Left forelimb (tissue), 1 donor: ENCODE measurements around the gene SCYL1.

ENCODE experiments used
- DNase-seq: peaks from one replicate; pipeline ENCODE4 v3.0.0-alpha.2; 2018; ENCODE audit warnings: low spot score

The SCYL1 gene

GRCh38 chr11:65537296-65537597 is 12.4 kb downstream of the SCYL1 start:
- no peak for DNase-seq

GRCh38 chr11:65537620-65538231 is 12.8 kb downstream of the SCYL1 start:
- DNase-seq: no peak

DNA sequence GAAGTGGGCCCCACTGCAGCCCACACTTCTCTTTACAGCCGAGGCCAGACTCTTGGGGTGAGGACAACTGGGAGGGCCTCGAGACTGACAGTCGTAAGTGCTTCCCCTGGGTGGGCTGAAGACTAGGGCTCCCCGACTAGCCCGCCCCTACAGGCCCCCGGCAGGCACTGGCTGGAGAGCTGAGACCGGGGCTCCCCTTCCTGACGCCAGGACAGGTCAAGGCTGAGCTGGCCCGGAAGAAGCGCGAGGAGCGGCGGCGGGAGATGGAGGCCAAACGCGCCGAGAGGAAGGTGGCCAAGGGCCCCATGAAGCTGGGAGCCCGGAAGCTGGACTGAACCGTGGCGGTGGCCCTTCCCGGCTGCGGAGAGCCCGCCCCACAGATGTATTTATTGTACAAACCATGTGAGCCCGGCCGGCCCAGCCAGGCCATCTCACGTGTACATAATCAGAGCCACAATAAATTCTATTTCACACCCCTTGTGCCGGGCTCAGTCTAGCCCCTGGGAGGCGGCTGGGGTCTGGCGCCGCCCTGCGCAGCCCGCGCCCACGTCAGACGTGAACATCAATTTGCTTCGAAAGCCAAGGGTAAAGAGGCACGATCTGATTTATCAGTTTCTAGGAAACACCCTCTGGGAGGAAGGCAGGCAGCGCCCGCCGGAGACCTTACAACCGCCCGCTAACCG is 13.5 kb downstream of the SCYL1 start:
- no peak for DNase-seq

DNA sequence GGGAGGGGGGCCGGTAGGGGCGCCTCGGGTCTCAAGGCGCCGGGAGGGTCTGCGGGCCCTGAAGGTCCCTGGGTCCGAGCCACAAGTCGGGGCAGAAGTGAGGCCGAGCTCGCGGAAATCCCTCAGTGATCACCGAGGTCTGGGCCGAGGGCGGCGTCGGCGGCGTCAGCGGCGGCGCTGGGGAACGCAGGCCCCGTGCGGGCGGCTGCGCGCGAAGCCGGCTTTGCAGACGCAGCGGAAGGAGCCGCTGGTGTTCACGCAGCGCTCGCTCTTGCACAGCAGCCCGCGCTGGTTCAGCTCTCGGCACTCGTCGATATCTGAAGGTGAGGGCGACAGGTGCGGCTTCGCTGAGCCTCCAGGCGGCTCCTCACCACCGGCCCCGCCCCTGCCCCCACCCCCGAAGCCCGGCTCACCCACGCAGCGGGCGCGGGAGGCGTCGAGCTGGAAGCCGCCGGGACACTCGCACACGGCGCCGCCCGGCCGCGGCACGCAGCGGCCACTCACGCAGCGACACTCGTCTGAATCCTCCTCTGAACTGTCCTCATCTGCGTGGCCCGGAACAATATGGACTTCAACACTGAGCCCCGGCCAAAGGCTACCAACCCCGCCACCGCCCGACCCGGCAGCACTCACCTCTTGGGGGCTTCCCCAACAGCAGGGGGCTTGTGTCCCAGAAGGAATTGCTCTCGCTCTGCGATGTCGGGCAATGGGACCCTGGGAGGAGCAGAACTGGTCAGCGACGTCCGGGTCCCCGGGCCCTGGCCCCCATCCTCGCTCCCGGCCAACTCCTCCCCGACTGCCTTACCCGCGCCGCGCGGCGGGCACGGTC is 14.2 kb downstream of the SCYL1 start:
- DNase-seq: no peak

DNA sequence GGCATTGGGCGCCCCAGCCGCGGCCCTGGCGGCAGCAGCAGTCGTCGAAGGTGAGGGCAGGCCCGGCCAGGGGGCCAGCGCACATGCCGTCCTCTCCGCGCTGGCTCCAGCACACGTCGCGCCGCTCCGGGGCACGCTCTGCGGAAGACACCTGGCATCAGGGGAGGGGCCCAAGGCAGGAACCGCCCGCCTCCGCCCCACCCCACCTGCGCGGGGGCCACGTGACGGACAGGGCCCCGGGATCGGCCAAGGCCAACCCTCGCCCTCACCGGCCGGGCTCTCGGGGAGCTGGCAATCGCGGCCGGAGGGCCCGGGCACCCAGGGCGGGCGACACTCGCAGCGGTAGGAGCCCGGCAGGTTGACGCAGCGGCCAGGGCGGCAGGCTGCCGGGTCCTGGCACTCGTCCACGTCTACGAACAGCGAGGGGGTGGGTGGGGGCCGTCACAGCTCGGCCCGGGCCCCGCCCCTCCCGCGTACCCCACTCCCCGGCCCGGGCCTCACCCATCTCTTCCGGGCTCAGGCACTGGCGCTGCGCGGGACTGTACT is 14.9 kb downstream of the SCYL1 start:
- no peak for DNase-seq

GRCh38 chr11:65540290-65541092 is 15.6 kb downstream of the SCYL1 start:
- DNase-seq: peak; percentile 95

DNA sequence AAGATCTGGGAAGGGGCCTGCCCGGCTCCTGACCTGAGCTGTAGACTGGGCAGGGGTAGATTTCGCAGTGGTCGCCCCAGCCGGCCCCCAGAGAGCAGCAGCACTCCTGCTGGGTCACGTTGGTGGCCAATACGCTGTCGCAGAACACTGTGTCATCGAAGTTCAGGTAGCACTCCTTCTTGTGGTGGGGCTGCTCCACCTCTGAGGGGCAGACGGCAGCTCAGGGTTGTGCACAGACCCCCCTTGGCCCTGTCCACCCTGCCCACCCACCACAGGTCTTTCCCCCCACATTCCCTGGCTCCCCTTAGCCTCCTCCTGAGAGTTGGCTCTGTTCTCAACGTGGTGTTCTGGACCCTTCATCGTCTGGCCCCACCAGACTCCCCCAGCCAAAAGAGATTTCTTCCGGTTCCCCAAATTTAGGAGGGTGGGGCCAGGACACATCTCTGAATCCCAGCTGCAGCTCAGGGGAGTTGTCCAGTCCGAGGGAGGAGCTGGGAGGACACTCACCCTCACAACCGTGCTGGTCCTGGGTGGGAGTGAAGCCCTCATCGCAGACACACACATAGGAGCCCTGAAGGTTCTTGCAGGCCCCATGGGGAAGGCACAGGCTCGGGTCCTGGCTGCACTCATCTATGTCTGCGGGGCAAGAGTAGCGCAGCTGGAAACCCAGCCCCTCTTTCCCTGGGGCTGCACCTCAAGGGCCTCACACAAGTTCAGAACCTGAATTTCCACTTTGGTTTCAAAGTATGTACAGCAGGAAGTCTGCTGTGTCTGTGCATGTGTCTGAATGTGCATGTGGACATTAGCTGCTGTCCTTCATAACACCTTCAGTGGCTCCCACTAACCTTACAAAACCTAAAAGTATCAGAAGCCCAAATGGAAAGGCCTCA is 16.5 kb downstream of the SCYL1 start:
- DNase-seq: no peak

DNA sequence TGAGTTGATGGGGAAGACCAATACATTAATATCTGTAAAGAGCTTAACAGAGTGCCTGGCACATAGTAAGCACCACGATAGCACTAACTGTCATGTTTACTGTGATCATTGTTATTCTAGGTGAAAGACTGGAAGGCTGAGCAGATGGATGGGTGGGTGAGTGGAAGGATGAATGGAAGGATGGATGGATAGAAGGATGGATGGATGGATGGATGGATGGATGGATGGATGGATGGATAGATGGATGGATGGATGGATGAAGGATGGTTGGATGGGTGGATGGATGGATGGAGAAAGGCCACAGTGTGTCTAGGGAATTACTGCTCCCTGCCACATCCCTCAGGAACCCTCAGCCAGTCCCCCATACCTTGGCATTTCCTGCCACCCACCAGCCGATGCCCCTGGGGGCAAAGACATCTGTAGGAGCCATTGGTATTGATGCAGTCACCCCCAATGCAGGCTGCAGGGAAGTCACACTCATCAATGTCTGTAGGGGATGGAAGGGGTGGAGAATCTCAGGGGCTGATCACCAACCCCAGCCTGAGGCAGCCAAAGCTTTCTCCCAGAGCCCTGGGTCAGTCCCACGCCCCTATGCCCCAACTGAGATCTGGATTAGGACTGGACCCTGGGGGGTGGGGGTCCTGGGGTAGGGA is 18.0 kb downstream of the SCYL1 start:
- DNase-seq: no peak

- DNase-seq: no peak
These were observed 21.0 kb downstream of the SCYL1 start for GRCh38 chr11:65545853-65546216.

DNA sequence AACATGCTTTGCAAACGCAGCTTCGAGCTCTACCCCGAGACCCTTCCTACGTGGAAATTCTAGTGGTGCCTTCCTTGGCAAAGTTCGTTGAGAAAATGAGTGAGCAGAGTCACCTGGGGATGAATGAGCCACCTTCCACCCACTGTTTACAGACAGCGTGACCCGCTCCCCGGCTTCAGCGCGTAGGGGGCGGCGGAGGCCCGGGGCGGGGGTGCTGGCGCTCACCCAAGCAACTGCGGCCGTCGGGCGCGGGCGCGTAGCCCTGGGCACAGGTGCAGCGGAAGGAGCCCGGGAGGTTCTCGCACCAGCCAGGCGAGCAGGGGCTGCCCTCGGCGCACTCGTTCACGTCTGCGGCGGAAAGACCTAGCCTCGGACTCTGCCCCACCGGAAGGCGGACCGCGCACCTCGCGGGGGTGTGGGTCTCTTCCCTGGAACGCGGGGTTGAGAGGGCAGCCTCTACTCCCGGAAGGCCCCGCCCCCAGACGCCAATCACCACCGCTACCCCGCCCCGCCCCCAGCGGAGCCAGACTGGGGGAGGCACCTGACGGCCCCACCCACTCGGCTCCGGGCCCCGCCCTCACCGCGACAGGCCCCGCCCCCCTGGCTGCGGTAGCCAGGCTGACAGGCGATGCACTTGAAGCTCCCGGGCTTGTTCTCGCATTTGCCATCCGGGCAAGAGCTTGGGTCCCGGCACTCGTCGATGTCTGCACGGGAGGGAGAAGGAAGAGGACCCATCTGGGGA is 21.5 kb downstream of the SCYL1 start:
- DNase-seq: no peak

DNA sequence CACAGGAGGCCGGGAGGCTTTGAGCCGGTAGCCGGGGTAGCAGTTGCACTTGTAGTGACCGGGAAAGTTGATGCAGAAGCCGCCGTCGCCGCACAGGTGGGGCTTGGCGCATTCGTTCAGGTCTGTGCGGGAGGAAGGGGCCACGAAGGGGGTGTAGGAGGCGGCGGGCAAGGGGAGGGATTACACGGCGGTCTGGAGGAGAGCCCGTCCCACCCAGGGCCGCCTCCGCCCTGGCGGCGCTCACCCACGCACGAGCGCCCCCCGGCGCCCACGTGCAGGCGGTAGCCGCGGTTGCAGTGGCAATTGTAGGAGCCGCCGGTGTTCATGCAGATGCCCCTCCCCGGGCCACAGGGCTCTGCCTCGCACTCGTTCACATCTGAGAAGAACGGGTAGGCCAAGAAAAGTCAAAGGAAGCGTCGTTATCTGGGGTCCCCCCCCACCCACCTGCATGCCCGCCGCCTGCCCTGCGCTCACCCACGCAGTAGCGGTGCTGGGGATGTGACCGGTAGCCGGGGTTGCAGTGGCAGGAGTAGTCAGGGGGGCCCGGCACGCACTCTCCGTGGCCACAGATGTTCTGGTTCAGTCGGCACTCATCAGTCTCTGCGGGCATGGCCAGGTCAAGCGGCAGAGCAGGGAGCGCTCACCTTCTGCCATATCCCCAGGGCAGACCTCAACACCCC is 22.7 kb downstream of the SCYL1 start:
- DNase-seq: no peak

DNA sequence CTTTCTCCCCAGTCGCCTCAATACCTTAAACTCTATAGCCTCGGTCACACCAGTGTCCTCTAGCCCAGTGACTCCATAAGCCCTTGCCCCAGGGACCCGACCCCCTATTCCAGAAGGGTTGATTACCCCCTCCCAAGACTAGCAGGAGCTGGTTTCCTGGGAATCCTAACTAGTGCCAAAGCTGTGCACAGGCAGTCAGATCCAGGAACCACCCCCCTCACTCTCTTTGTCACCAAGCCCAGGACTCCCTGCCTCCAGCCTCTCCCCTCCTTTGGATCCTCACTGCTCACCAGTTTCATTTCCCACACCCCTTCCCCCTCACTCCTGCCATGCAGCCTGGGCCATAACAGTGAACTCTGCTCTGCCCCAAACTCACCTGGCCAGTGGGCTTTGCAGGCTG is 23.5 kb downstream of the SCYL1 start:
- no peak for DNase-seq

DNA sequence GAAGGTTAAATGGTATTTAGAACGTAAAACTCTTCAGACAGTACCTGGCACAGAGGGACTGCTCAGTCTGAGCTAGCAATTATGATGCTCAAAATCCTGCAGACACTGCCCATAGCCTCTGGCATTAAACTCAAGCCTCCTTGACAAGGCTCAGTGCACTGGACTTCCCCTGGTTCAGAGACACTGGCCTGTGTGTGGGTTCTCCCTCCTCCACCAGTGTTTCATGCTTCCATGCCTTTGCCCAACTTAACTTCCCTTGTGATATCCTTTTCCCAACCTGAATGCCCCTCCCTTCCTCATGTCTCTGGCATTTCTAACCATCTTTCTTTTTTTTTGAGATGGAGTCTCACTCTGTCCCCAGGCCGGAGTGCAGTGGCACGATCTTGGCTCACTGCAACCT is 24.2 kb downstream of the SCYL1 start:
- no peak for DNase-seq

DNA sequence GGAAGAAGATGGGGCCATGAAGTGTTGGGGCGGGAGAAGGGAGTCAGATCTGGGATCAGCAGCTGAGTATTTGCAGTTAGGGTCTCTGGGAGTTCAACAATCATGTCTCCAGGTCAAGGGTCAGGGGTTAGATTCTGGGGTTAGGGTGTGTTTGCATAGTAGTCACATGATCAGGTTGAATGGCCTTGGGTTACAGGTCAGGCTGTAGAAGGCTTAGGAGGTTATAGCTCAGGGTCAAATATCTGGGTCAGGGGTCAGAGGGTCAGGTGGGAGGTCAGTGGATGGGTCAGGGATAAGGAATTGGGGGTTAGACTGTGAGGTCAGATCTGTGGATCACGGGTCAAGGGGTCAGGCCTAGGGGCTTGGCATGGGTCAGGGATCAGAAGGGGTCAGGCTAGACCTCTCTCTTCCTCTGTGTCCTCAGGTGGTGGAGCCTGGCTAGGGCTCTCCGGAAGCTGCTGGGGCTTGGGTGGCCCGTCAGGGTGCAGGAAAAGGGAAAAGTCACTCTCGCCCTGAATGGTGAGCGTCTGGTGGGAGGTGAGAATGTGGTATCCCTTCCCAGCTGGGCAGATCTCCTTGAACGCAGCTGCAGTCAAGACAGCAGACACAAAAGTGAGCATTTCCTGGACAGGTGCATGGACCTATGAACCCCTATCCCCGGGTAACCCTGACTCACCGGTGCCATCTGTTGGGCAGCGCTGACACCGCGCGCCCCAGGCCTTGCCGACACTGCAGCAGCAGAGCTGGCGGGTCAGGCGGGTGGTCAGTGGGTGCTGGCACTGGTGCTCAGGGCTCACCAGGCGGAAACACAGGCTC is 26.9 kb downstream of the SCYL1 start:
- no peak for DNase-seq

DNA sequence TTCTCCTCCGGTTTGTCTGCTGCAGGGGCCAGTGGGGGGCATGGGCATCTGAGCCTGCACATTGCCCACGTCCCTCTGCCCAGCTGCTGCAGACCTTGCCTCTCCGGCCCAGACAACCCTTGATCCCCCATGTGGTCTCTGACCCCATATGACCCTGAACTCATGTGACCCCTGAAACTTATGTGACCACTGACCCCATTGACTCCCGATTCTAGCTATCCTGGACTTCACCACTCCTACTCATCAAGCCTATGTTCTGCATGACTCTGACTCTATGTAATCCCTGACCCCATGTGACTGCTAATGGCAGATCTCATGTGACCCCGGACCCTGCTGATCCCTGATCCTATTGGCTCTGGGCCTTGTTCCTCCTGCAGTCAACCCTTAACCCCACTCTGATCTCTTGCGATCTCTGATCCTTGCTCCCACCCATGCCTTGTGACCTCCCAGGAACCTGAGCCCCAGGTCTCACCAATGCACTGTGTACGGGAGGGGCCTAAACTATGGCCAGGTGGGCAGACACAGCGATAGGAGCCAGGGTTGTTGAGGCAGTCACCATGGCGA is 27.6 kb downstream of the SCYL1 start:
- no peak for DNase-seq

DNA sequence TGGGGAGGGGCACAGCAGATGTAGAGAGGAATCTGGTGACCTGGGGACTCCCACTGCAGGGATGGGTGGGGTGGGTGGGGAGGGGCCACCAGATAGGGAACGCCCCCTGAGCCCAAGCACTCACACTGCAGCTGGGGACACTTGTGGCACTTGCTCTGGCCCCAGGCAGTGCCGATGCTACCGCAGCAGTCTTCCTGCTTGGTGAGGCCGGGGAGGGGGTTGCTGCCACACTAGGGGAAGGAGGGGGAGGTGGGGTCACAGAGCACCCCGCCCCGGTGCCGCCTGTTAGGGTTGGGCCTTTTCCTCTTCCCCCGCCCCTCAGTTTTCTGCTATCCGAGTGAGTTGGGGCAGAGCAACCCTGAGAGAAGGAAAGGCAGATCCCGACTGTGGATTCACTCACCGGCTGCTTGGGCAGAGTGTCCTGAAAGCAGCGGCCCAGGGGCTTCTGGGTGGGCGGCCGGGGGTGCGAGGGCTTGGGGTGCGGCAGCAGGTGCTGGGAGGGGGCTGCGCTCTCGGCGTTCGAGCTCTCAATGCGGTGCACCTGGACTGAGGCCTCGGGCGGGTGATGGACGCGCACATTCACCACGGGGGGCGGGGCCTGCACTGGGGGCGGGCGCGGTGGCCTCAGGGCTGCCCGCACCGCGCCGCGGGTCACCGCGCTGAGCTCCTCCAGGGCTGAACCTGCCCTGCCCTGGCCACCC is 28.6 kb downstream of the SCYL1 start:
- no peak for DNase-seq

DNA sequence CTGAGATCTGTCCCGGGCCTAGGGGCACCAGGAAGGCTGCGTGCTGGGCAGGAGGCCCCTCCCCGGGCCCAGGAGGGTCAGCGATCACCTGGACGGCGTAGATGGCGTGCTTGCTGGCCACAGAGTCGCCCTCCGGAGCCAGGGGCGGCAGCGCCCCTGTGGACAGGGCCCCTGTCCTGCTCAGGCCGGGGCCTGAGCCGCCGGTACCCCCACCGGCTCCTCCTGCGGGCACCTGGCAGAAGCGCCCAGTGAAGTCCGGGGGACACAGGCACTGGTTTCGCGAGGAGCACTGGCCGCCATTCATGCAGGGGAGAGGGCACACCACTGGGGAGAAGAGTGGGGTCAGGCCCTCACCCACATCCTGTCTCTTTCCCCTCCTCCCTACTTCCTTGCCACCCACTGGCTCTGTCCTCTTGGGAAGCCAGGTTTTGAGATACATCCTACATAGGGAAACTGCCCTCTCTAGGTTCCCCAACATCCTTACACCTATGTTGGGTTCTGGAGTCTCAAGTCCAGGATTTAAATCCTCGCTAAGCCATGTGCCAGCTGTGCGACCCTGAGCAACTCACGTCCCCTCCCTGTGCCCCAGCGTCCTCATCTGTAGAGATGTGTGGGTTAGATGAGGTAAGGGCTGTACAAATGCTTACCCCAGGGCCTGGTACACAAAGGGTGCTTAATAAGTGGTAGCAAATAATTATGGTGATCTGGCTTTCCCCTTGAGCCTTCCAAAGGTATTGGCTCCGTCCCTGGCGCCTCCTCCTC is 29.4 kb downstream of the SCYL1 start:
- no peak for DNase-seq
